GM21576 (cell line): ENCODE data around the gene LRRC37A3.
"Not testable (repeated sequence)": the region's sequence is repeated elsewhere in the genome, so short reads cannot be mapped to it uniquely, and the experiment has no call there.

ENCODE experiments used
- ATAC-seq: cut with Tn5 transposase; IDR thresholded peaks from one replicate; pipeline ENCODE4 v1.9.1; 2021; ENCODE audit warnings: mild to moderate bottlenecking, moderate library complexity; ENCODE audit not compliant: unreplicated experiment

Gene LRRC37A3

DNA sequence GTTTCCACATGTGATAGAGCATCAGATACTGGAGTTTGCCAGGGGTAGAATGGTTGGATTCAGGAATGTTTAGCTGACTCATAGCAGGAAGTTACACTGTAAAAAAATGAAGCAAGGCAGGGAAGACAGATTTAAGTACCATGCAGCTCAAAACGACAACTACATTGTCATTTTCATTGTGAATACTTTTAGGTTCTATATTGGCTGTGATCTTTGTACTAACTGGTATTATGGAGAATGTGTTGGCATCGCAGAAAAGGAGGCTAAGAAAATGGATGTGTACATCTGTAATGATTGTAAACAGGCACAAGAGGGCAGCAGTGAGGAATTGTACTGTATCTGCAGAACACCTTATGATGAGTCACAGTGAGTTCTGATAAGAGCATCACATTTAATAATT, 8.2 kb upstream of the LRRC37A3 start:
- peak; percentile 51 for ATAC-seq

GRCh38 chr17:64926430-64926829, 7.2 kb upstream of the LRRC37A3 start:
- not testable (repeated sequence) for ATAC-seq

DNA sequence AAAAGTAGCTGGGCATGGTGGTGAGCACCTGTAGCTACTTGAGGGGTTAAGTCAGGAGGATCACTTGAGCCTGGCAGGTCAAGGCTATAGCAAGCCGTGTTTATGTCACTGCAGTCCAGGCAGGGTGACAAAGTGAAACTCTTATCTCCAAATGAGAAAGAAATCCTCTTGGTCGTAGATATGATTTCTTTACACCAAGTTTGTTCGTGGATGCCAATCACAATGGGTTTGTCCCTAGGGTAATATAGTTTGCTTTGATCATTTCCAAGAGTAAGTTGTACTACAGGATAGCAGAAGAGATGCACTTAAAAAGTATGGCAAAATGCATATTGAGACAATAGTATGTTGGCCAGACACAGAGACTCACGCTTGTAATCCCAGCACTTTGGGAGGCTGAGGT, 6.0 kb upstream of the LRRC37A3 start:
- not testable (repeated sequence) for ATAC-seq

DNA sequence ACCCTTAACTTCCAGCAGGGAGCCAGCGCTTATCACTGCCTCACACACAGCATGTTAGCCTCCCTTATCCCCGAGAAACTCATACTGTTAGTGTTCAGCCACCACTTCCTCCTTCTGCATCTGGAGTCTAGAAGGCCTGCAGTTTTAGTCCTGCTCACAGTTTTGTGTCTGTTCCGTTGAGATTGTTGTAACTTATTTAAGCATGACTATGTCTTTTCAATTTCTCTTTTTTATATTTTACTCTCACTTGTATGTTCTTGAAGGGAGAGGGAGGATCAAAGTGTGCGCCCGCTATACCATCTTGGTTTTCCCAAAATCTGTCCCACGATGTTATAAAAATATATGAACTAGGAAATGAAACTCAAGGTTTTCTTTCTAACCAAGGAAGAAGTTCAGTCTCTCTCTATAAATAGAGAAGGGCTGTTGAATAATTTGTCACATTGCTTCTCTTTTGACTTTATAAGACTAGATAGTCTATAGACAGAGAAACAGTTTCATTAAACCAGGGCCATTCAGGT, 3.8 kb upstream of the LRRC37A3 start:
- not testable (repeated sequence) for ATAC-seq

DNA sequence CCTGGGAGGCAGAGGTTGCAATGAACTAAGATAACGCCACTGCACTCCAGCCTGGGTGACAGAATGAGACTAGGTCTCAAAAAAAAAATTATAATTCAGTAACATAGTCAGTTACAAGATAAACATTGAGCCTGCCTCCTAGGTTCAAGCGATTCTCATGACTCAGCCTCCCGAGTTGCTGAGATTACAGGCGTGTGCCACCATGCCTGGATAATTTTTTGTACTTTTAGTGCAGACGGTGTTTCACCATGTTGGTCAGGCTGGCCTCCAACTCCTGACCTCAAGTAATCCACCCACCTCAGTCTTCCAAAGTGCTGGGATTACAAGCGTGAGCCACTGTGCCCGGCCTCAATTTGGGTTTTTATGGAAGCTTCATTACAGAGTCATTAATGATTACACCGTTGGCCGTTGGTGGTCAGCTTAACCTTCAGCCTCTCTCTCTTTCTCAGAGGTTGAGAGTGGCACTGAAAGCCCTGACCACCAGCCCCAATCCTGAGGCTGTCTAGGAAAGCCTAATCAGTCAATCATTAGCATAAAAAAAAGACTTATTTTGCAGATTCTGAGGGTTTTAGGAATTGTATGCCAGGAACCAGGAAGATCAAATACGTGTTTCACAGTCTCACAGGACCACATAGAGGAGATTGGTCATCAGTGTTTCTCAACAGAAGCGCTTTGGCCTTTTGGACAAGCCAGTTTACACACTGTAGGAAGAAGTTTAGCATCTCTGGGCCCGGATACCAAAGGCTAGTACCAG, 1.3 kb upstream of the LRRC37A3 start:
- ATAC-seq = no peak

DNA sequence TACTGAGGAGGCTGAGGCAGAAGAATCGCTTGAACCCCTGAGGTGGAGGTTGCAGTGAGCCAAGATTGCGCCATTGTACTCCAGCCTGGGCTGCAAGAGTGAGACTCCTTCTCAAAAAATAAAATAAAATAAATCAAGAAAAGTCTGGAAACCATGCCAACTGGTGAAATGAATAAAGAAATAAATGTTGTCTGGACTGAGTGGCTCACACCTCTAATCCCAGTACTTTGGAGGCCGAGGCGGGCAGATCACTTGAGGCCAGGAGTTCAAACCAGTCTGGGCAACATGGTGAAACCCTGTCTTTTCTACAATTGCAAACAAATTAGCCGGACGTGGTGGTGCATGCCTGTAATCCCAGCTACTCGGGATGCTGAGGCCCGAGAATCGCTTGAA, 744 bp upstream of the LRRC37A3 start:
- ATAC-seq = no peak

- ATAC-seq = peak; percentile 39
These were observed 413 bp downstream of the LRRC37A3 start for GRCh38 chr17:64918842-64919288.

GRCh38 chr17:64917540-64917939, 1.7 kb downstream of the LRRC37A3 start:
- not testable (repeated sequence) for ATAC-seq

DNA sequence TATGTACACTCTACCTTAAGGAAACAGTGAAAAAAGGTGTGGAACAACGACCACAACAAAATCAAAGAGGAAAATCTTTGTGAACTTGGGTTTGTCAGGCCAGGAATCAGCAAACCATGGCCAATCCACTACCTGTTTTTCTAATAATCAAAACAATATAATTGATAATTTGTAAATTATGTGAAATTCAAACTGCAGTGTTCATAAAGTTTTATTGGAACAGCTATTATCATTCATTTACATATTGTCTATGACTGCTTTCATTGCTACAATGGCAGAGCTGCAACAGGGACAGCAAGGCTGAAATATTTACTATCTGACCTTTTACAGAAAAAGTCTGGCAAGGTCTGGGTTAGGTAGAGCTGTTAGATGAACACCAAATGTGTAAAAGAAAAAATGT, 4.0 kb downstream of the LRRC37A3 start:
- ATAC-seq = not testable (repeated sequence)

DNA sequence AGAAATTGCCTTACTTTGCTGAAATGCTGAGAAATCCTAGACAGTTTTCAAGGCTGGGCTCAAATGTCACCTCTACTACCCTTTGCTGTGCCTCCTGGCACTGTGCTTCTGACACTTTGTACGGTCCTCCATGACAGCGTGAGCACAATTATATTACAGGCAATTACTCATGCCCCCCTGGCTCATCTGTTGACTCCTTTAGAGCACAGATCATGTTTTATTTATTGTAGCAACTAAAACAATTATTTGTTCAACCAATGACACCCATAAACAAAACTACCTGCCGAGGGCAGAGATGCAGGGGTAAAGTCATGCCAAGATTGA, 9.1 kb downstream of the LRRC37A3 start:
- not testable (repeated sequence) for ATAC-seq

GRCh38 chr17:64909511-64910190, 9.6 kb downstream of the LRRC37A3 start:
- not testable (repeated sequence) for ATAC-seq

- ATAC-seq = not testable (repeated sequence)
These were observed 15.2 kb downstream of the LRRC37A3 start for GRCh38 chr17:64904069-64904468.

GRCh38 chr17:64897136-64897535, 22.1 kb downstream of the LRRC37A3 start:
- ATAC-seq = not testable (repeated sequence)

DNA sequence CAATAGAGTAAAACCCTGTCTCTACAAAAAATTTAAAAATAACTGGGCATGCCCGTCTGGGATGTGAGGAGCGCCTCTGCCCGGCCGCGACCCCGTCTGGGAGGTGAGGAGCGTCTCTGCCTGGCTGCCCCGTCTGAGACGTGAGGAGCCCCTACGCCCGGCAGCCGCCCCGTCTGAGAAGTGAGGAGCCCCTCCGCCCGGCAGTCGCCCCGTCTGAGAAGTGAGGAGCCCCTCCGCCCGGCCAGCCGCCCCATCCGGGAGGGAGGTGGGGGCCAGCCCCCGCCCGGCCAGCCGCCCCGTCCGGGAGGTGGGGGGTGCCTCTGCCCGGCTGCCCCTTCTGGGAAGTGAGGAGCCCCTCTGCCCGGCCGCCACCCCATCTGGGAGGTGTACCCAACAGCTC, 45.1 kb downstream of the LRRC37A3 start:
- not testable (repeated sequence) for ATAC-seq

- not testable (repeated sequence) for ATAC-seq
These were observed 71.5 kb downstream of the LRRC37A3 start for GRCh38 chr17:64847504-64848466.

- ATAC-seq = not testable (repeated sequence)
These were observed 72.4 kb downstream of the LRRC37A3 start for GRCh38 chr17:64846892-64847291.

- ATAC-seq = not testable (repeated sequence)
These were observed 75.4 kb downstream of the LRRC37A3 start for GRCh38 chr17:64843918-64844317.

DNA sequence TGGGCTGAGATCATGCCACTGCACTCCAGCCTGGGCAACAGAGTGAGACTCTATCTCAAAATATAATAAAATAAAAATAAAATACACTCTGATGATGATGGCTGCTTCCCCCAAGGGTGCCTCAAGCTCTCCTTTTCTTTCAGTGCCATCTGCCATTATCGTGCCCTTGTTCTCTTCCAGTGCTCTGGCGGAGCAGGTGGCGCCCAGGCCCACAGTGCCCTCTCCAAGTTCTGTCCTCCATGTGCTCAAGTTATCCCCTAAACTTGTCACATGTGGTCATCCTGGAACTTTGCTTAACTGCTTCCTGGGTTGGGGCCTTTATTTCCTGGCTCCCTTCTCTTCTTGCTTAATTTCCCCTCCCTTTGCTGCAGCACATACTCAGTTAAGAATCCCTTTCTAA, 76.4 kb downstream of the LRRC37A3 start:
- not testable (repeated sequence) for ATAC-seq

- not testable (repeated sequence) for ATAC-seq
These were observed 78.3 kb downstream of the LRRC37A3 start for GRCh38 chr17:64840960-64841359.

GRCh38 chr17:64838513-64838912, 80.8 kb downstream of the LRRC37A3 start:
- ATAC-seq = not testable (repeated sequence)
